K562 (cell line): ENCODE results near the gene IQUB.

ENCODE experiments used
- U2AF1 ChIP-seq: fragments of 200-400 bp; formaldehyde crosslinking; optimal IDR thresholded peaks from 2 replicates; pipeline ENCODE3; 2017; ENCODE audit warnings: mild to moderate bottlenecking, low read depth, low read length, moderate library complexity
- ZNF311 ChIP-seq: fragments of 250-450 bp; sonication (Bioruptor Pico); IDR thresholded peaks from 2 replicates; pipeline ENCODE4 v1.4.0; 2020; ENCODE audit warnings: mild to moderate bottlenecking, moderate library complexity

GRCh38 chr7:123558289-123558874 lies 24.0 kb upstream of the IQUB start:
- TF ChIP-seq ZNF311 (CRISPR knock-in tag): no peak
- TF ChIP-seq U2AF1: no peak
